ENCODE results near the gene CEP95. TPM values are rescaled to one million over a fixed set of nuclear protein-coding genes. Genes with fewer than 3 reads are reported as not detected.

Gene CEP95
- total and polyA plus RNA-seq, 2 of the 13 experiments (the other 11 are each of a cell fraction or from before 2014, with no cell fraction given): 65.9 to 68.8 TPM

GRCh38 chr17:64507413-64507782 is 621 bp downstream of the CEP95 start (continued):
- TF ChIP-seq XBP1 (CRISPR knock-in tag; IDR thresholded peaks at IDR 0.05): no peak
- no peak for TF ChIP-seq ZNF234 (CRISPR knock-in tag; conservative IDR thresholded peaks at IDR 0.05)
- TF ChIP-seq ARID4A (CRISPR knock-in tag; IDR thresholded peaks at IDR 0.05; ENCODE audit: borderline replicate concordance): no peak; the same call in 1 of the 2 replicates
- no peak for TF ChIP-seq ETV6 (CRISPR knock-in tag; conservative IDR thresholded peaks at IDR 0.05)
- 0 out of 2 replicates have a peak, but pooled peaks have one; percentile 50 for TF ChIP-seq ZNF414 (CRISPR knock-in tag; IDR thresholded peaks at IDR 0.05)
- no peak for TF ChIP-seq SP2 (CRISPR knock-in tag; IDR thresholded peaks at IDR 0.05)
- TF ChIP-seq FIP1L1 (IDR thresholded peaks at IDR 0.05; ENCODE audit: borderline replicate concordance, insufficient read depth, low read depth, low read length): no peak
- TF ChIP-seq GPN1 (CRISPR knock-in tag; IDR thresholded peaks at IDR 0.05; ENCODE audit: borderline replicate concordance): no peak
- TF ChIP-seq MEIS1 (CRISPR knock-in tag; IDR thresholded peaks at IDR 0.05; ENCODE audit: borderline replicate concordance): no peak
- no peak for TF ChIP-seq CHCHD3 (CRISPR knock-in tag; IDR thresholded peaks at IDR 0.05)
- 0 out of 2 replicates have a peak, but pooled peaks have one; percentile 9 for TF ChIP-seq RFX1 (IDR thresholded peaks at IDR 0.05)
- no peak; the same call in 1 of the 2 replicates for TF ChIP-seq ZNF652 (CRISPR knock-in tag; IDR thresholded peaks at IDR 0.05; ENCODE audit: borderline replicate concordance, low read depth)
- peak; percentile 98 for TF ChIP-seq ZXDC (CRISPR knock-in tag; IDR thresholded peaks at IDR 0.05)
- TF ChIP-seq U2AF1 (optimal IDR thresholded peaks at IDR 0.05; ENCODE audit: low read depth, low read length): peak; percentile 11
- TF ChIP-seq ZNF44 (CRISPR knock-in tag; IDR thresholded peaks at IDR 0.05): 0 out of 2 replicates have a peak, but pooled peaks have one; percentile 83
- 0 out of 2 replicates have a peak, but pooled peaks have one; percentile 17 for TF ChIP-seq PAF1 (CRISPR knock-in tag; IDR thresholded peaks at IDR 0.05)
- no peak for TF ChIP-seq RBM39 (IDR thresholded peaks at IDR 0.05; ENCODE audit: low read depth, low read length, poor library complexity, severe bottlenecking)
- no peak for TF ChIP-seq POGK (CRISPR knock-in tag; conservative IDR thresholded peaks at IDR 0.05)
- TF ChIP-seq ZNF251 (CRISPR knock-in tag; IDR thresholded peaks at IDR 0.05): no peak
- TF ChIP-seq KDM3A (CRISPR knock-in tag; IDR thresholded peaks at IDR 0.05; ENCODE audit: low read depth): no peak
- no peak for TF ChIP-seq HDAC6 (IDR thresholded peaks at IDR 0.05; ENCODE audit: low read depth, low read length)

Measured in HepG2 (cell line).